HCT116 (cell line): ENCODE results near the gene INKA1.

Source experiments
- CEBPB ChIP-seq: IDR thresholded peaks from 2 replicates; pipeline ENCODE4 v1.6.1; 2012; ENCODE audit warnings: low read depth
- EZH2phosphoT487 ChIP-seq: fragments of 200-600 bp; IDR thresholded peaks from 2 replicates; pipeline ENCODE4 v1.6.1; 2018; ENCODE audit warnings: antibody characterized with exemption, borderline replicate concordance
- POLR2A ChIP-seq: IDR thresholded peaks from 2 replicates; pipeline ENCODE4 v1.7.0; 2011; ENCODE audit warnings: borderline replicate concordance; ENCODE audit not compliant: insufficient read depth, insufficient read length; ENCODE audit errors: extremely low read depth
- REST ChIP-seq: IDR thresholded peaks from 2 replicates; pipeline ENCODE4 v1.6.1; 2012; ENCODE audit warnings: low read depth
- TCF7L2 ChIP-seq: IDR thresholded peaks from 2 replicates; pipeline ENCODE4 v1.7.0; 2011; ENCODE audit warnings: borderline replicate concordance, inconsistent platforms; ENCODE audit not compliant: insufficient read depth, insufficient read length; ENCODE audit errors: extremely low read depth
- TF ChIP-seq, protein P1 (sequence below), 3 experiments: fragments of 200-600 bp in 1 of 3; sonication (generic) in 1 of 3; IDR thresholded peaks in 2 of 3; conservative IDR thresholded peaks in 1 of 3; 2 replicates each; pipeline ENCODE4 v1.5.1; 2012 to 2017; ENCODE audit warnings: low read depth in 2 of 3, low read length in 2 of 3, antibody characterized with exemption in 1 of 3, borderline replicate concordance in 1 of 3, control low read depth in 1 of 3, mild to moderate bottlenecking in 1 of 3, mixed read lengths in 1 of 3, mixed run types in 1 of 3, moderate library complexity in 1 of 3; ENCODE audit not compliant: insufficient read depth in 1 of 3

GRCh38 chr3:49781415-49782199 lies 21.5 kb upstream of the INKA1 start:
- TF ChIP-seq EZH2phosphoT487, result no peak
- TF ChIP-seq POLR2A, result no peak
- TF ChIP-seq REST, result no peak
- TF ChIP-seq, protein P1, sequence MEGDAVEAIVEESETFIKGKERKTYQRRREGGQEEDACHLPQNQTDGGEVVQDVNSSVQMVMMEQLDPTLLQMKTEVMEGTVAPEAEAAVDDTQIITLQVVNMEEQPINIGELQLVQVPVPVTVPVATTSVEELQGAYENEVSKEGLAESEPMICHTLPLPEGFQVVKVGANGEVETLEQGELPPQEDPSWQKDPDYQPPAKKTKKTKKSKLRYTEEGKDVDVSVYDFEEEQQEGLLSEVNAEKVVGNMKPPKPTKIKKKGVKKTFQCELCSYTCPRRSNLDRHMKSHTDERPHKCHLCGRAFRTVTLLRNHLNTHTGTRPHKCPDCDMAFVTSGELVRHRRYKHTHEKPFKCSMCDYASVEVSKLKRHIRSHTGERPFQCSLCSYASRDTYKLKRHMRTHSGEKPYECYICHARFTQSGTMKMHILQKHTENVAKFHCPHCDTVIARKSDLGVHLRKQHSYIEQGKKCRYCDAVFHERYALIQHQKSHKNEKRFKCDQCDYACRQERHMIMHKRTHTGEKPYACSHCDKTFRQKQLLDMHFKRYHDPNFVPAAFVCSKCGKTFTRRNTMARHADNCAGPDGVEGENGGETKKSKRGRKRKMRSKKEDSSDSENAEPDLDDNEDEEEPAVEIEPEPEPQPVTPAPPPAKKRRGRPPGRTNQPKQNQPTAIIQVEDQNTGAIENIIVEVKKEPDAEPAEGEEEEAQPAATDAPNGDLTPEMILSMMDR (IDR thresholded peaks at IDR 0.05 in 2 of 3, conservative IDR thresholded peaks at IDR 0.05 in 1 of 3; ENCODE audit: borderline replicate concordance in 1 of 3, insufficient read depth in 1 of 3, low read depth in 2 of 3, low read length in 2 of 3), result no peak
- TF ChIP-seq CEBPB, result no peak
- no peak for TF ChIP-seq TCF7L2
